ENCODE measurements around the gene SMIM35.

DNA sequence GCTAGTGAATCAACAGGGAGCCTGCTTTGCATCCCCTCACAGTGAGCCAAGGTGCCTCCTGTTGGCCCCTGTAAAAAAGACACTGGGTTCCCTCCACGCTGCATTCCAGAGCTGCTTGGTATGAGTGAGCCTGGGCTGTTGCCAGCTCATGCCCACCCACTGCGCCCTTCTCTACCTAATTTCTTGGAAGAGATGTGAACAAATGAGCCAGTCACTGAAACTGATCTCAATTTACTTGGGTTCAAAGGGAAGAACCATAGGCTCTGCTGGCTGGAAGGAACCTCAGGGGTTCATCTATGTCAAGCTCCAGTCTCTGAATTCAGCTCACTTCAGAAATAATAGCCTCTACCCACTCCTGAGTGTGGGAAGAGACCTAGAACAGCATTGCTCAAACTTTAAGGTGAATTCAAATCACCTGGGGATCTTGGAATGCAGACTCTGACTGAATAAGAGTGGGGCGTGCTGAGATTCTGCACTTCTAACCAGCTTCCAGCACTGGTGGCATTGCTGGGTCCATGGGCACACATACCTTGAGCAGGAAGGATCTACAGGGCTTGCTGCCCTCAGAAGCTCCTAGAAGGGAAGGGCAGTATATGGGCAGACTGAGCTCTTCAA lies 15.2 kb downstream of the SMIM35 start:
- no peak for TF ChIP-seq POLR2A (IDR thresholded peaks at IDR 0.05)
- TF ChIP-seq, protein P1, sequence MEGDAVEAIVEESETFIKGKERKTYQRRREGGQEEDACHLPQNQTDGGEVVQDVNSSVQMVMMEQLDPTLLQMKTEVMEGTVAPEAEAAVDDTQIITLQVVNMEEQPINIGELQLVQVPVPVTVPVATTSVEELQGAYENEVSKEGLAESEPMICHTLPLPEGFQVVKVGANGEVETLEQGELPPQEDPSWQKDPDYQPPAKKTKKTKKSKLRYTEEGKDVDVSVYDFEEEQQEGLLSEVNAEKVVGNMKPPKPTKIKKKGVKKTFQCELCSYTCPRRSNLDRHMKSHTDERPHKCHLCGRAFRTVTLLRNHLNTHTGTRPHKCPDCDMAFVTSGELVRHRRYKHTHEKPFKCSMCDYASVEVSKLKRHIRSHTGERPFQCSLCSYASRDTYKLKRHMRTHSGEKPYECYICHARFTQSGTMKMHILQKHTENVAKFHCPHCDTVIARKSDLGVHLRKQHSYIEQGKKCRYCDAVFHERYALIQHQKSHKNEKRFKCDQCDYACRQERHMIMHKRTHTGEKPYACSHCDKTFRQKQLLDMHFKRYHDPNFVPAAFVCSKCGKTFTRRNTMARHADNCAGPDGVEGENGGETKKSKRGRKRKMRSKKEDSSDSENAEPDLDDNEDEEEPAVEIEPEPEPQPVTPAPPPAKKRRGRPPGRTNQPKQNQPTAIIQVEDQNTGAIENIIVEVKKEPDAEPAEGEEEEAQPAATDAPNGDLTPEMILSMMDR (IDR thresholded peaks at IDR 0.05), result no peak
